GM12875 (cell line): ENCODE measurements around the gene CMIP.

Source experiments
- H3K4me3 ChIP-seq: one replicate; pipeline ENCODE4 v1.5.1; 2011; ENCODE audit warnings: low read depth, low read length, control low read depth
- CTCF ChIP-seq: IDR thresholded peaks from 2 replicates; pipeline ENCODE4 v1.5.1; 2011; ENCODE audit warnings: low read depth, mild to moderate bottlenecking, control low read depth, inconsistent platforms, low read length, moderate library complexity, borderline replicate concordance; ENCODE audit not compliant: insufficient read depth

Gene CMIP

GRCh38 chr16:81702506-81702905 is 257.9 kb downstream of the CMIP start:
- no peak for TF ChIP-seq CTCF
- no peak overlapping the region for H3K4me3 ChIP-seq

DNA sequence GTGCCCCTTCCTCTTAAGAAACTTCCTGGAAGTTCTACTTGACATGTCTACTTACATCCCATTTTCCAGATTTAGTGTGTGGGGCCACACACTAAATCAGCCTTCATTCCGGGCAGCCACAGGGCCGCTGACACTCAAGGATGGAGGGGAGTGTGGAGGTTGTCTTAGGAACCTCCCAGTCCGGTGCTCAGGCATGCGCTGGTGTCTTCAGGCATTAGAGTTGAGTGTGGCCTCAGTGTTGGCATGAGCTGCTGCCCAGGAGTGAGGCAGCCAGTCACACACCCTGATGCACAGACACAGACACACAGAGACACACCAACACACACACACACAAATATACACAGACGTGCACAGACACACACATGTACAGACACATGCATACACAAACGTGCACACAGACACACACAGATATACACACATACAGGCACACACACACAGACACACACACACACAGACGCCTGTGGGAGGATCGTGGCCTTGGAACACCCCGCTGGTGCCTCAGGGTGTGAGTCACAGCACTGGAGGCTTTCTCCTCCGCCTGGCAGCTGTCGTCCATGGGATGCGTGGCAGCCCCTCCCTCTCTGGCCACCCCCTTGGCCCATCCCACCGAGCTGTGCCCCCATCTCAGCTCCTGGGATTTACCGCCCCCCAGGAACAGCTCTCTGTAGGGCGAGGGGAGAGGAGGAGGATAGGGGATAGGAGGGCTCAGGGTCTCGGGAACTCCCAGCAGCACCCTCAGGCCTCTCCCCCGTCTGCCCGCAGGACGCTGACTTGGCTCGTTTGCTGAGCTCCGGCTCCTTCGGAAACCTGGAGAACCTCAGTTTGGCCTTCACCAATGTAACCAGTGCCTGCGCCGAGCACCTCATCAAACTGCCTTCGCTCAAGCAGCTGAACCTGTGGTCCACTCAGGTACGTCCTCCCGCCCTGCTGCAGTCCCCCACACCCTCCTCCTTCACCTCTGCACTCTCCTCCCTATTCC is 258.9 kb downstream of the CMIP start:
- no peak overlapping the region for H3K4me3 ChIP-seq
- no peak for TF ChIP-seq CTCF

GRCh38 chr16:81705261-81705660 is 260.7 kb downstream of the CMIP start:
- no peak overlapping the region for H3K4me3 ChIP-seq
- no peak for TF ChIP-seq CTCF

- no peak overlapping the region for H3K4me3 ChIP-seq
- no peak for TF ChIP-seq CTCF
Measured at GRCh38 chr16:81706327-81707295, 262.0 kb downstream of the CMIP start.

DNA sequence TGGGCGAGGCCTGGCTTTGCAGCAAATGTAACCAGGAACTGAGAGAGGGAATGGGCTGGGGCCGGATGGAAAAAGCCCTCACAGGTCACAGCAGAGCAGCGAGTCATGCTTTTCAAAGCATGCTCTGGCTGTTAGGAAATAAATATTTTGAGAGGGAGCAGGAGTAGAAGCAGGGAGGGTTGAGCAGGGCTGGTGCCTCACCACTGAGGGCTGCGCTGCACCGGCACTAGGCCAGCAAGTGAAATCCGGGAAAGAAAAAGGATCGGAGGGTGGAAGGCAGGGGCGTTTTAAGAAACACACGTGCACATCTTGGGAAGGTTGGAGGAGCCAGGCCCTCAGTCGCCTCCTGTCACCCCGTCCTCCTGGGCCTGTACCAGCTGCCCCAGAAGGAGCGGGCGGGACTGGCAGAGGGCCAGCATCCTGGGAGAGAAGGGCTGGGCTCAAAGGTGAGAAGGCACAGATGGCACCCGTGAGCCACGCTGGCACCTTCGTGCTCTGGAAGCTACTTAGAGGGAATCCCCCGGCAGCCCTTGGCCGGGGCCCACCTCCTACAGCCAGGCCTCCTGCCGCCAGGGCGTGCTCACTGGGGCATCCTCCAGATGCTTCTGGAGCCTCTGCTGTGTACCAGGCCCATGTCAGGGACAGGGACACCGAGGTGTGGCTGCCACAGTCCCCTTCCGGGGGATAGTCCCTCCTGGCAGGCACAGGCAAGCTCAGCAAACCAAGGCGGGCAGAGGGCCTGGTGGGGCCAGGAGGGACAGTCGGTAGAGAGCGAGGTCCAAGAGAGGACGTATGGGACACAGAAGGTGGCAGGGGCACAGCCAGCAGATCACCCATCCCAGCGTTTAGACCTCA is 263.0 kb downstream of the CMIP start:
- no peak overlapping the region for H3K4me3 ChIP-seq
- TF ChIP-seq CTCF, result no peak

DNA sequence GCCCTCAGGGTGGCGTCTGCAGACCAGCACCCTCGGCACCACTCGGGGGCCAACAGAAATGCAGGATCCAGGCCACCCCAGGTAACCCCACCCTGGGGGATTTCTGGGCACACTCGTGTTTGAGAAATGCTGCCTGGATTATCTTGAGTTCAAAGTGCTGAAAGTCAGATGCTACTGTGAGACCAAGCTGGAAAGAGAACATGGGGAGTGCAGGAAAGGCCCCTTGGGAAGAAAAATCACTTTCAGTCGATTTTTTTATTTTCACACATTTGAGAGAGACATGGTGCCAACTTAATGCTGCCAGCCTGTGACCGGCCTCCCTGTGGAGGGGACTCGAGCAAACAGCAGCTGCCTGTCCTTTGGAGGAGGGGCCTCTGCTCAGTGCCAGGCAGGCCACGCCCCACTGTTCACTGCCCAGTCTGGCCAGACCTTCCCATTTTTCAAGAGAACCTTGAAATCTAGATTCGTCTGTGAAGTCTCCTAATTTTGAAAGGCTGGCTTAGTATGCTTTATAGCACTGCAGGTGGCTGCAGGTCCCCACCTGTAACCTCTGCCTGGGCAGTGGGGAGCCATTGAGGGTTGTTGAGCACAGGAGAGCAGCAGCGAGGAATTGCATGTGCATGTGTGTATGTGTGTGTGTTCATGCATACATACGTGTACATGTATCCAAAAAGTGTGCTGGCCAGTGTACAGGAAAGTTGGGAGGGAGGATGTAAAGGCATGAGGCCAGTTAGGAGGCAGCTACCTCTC is 263.8 kb downstream of the CMIP start:
- TF ChIP-seq CTCF, result no peak

More for the DNA sequence above, 263.8 kb downstream of the CMIP start:
- H3K4me3 ChIP-seq, result no peak overlapping the region
